Measurements from ENCODE around the gene ANKH.

DNA sequence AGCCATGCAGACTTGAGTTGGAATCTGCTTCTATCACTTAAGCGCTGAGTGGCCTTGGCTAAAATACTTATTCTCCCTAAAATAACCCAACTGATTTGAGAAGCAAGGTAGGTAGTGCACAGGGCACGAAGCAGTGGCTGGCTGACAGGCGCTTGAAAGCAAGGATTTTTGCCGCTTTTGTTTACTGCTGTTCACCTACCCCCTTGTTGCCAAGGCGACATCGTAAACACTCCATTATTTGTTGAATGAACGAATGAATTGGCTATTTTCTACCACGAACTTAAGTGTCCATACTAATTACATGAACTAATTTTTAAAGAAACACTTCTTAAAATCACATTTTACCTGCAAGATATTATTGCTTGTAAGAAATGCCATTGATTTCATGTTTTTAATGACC is 98.0 kb downstream of the ANKH start:
- TF ChIP-seq, protein P1, sequence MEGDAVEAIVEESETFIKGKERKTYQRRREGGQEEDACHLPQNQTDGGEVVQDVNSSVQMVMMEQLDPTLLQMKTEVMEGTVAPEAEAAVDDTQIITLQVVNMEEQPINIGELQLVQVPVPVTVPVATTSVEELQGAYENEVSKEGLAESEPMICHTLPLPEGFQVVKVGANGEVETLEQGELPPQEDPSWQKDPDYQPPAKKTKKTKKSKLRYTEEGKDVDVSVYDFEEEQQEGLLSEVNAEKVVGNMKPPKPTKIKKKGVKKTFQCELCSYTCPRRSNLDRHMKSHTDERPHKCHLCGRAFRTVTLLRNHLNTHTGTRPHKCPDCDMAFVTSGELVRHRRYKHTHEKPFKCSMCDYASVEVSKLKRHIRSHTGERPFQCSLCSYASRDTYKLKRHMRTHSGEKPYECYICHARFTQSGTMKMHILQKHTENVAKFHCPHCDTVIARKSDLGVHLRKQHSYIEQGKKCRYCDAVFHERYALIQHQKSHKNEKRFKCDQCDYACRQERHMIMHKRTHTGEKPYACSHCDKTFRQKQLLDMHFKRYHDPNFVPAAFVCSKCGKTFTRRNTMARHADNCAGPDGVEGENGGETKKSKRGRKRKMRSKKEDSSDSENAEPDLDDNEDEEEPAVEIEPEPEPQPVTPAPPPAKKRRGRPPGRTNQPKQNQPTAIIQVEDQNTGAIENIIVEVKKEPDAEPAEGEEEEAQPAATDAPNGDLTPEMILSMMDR (IDR thresholded peaks at IDR 0.05; ENCODE audit: poor library complexity) = no peak
- TF ChIP-seq EZH2 (IDR thresholded peaks at IDR 0.05; ENCODE audit: borderline replicate concordance) = no peak
